MM.1S (cell line): ENCODE measurements around the gene OCRL.

ENCODE experiments used
- DNase-seq: peaks from one replicate; pipeline ENCODE4 v3.0.0-alpha.2; 2015
- H2AFZ ChIP-seq: fragments of 300-600 bp; sonication (generic); 2 replicates; pipeline ENCODE4 v1.6.0; 2016; ENCODE audit warnings: antibody characterized with exemption, low read length
- H3F3A ChIP-seq: fragments of 300-600 bp; sonication (generic); 2 replicates; pipeline ENCODE4 v1.6.1; 2016; ENCODE audit warnings: mild to moderate bottlenecking, antibody characterized with exemption, low read length, moderate library complexity, mixed read lengths; ENCODE audit not compliant: insufficient read depth
- H3K27ac ChIP-seq: fragments of 300-600 bp; sonication (generic); 2 replicates; pipeline ENCODE4 v1.5.1; 2016; ENCODE audit warnings: mild to moderate bottlenecking, low read length
- H3K27me3 ChIP-seq: fragments of 300-600 bp; sonication (generic); replicated peaks from 2 replicates; pipeline ENCODE4 v1.6.0; 2016; ENCODE audit warnings: low read length; ENCODE audit not compliant: insufficient read depth
- H3K36me3 ChIP-seq: fragments of 300-600 bp; sonication (generic); replicated peaks from 2 replicates; pipeline ENCODE4 v1.6.1; 2016; ENCODE audit warnings: mild to moderate bottlenecking, low read length, mixed read lengths; ENCODE audit not compliant: insufficient read depth
- H3K4me1 ChIP-seq: fragments of 300-600 bp; sonication (generic); 2 replicates; pipeline ENCODE4 v1.6.1; 2016; ENCODE audit warnings: low read length, mixed read lengths
- H3K4me2 ChIP-seq: fragments of 300-600 bp; sonication (generic); 2 replicates; pipeline ENCODE4 v1.6.0; 2016; ENCODE audit warnings: low read depth, low read length
- H3K4me3 ChIP-seq: fragments of 300-600 bp; sonication (generic); 2 replicates; pipeline ENCODE4 v1.5.1; 2016; ENCODE audit warnings: low read length, mixed read lengths
- H3K79me2 ChIP-seq: fragments of 300-600 bp; sonication (generic); 2 replicates; pipeline ENCODE4 v1.6.1; 2016; ENCODE audit warnings: mixed run types, low read length, mixed read lengths
- H3K9ac ChIP-seq: fragments of 300-600 bp; sonication (generic); 2 replicates; pipeline ENCODE4 v1.6.1; 2016; ENCODE audit warnings: low read length, mixed read lengths
- H3K9me2 ChIP-seq: fragments of 300-600 bp; sonication (generic); replicated peaks from 2 replicates; pipeline ENCODE4 v1.6.1; 2016; ENCODE audit warnings: mild to moderate bottlenecking, low read length, mixed read lengths; ENCODE audit not compliant: insufficient read depth
- H3K9me3 ChIP-seq: fragments of 300-600 bp; sonication (generic); replicated peaks from 2 replicates; pipeline ENCODE4 v1.6.1; 2016; ENCODE audit warnings: mild to moderate bottlenecking, low read length, mixed read lengths; ENCODE audit not compliant: insufficient read depth
- H4K20me1 ChIP-seq: fragments of 300-600 bp; sonication (generic); 2 replicates; pipeline ENCODE4 v1.6.1; 2016; ENCODE audit warnings: mild to moderate bottlenecking, low read length, moderate library complexity, mixed read lengths; ENCODE audit not compliant: insufficient read depth
- CTCF ChIP-seq: fragments of 300-600 bp; sonication (generic); IDR thresholded peaks from 2 replicates; pipeline ENCODE4 v1.5.1; 2016; ENCODE audit warnings: antibody characterized with exemption, low read length, mixed read lengths
- EZH2 ChIP-seq: fragments of 300-600 bp; sonication (generic); optimal IDR thresholded peaks from 2 replicates; pipeline ENCODE3; 2017; ENCODE audit warnings: low read depth, mild to moderate bottlenecking, antibody characterized with exemption, low read length, mixed read lengths
- EZH2phosphoT487 ChIP-seq: fragments of 300-600 bp; sonication (generic); IDR thresholded peaks from 2 replicates; pipeline ENCODE4 v1.6.1; 2018; ENCODE audit warnings: antibody characterized with exemption, low read length

Gene OCRL

GRCh38 chrX:129585167-129585566 is 45.1 kb downstream of the OCRL start:
- Histone ChIP-seq H3K79me2 (no peaks in the 10 kb centered on the region), H3K4me1 (no peaks in the 10 kb centered on the region), H3F3A (no peaks in the 10 kb centered on the region), H3K9ac (no peak overlapping the region), H3K36me3 (no peaks in the 10 kb centered on the region), H3K4me2 (no peak overlapping the region), H2AFZ (no peak overlapping the region), H3K4me3 (no peak overlapping the region), H4K20me1 (no peaks in the 10 kb centered on the region), H3K27ac (no peak overlapping the region), H3K27me3 (no peaks in the 10 kb centered on the region), H3K9me3 (no peaks in the 10 kb centered on the region), H3K9me2 (no peaks in the 10 kb centered on the region)
- no peak for TF ChIP-seq EZH2
- TF ChIP-seq CTCF = no peak
- no peak for TF ChIP-seq EZH2phosphoT487
- no peak for DNase-seq

- H3K4me2 ChIP-seq = no peak overlapping the region
- no peaks in the 10 kb centered on the region for H3F3A ChIP-seq
- no peak overlapping the region for H2AFZ ChIP-seq
- no peaks in the 10 kb centered on the region for H3K36me3 ChIP-seq
- H3K9ac ChIP-seq = no peak overlapping the region
- H3K27me3 ChIP-seq = no peaks in the 10 kb centered on the region
- no peak overlapping the region for H3K27ac ChIP-seq
- DNase-seq = no peak
- H3K4me3 ChIP-seq = no peak overlapping the region
- no peaks in the 10 kb centered on the region for H3K79me2 ChIP-seq
- no peak for TF ChIP-seq EZH2phosphoT487
- TF ChIP-seq CTCF = no peak
- TF ChIP-seq EZH2 = no peak
- H4K20me1 ChIP-seq = no peaks in the 10 kb centered on the region
- H3K9me3 ChIP-seq = no peaks in the 10 kb centered on the region
- H3K4me1 ChIP-seq = no peaks in the 10 kb centered on the region
- no peaks in the 10 kb centered on the region for H3K9me2 ChIP-seq
These were observed 45.6 kb downstream of the OCRL start for GRCh38 chrX:129585691-129586090.

GRCh38 chrX:129586446-129586845 is 46.4 kb downstream of the OCRL start:
- H3K4me3 ChIP-seq = no peak overlapping the region
- no peak for DNase-seq
- no peaks in the 10 kb centered on the region for H3K9me2 ChIP-seq
- H3K79me2 ChIP-seq = no peaks in the 10 kb centered on the region
- H3K36me3 ChIP-seq = no peaks in the 10 kb centered on the region
- no peaks in the 10 kb centered on the region for H3K27me3 ChIP-seq
- no peaks in the 10 kb centered on the region for H4K20me1 ChIP-seq
- no peak overlapping the region for H3K9ac ChIP-seq
- H2AFZ ChIP-seq = no peak overlapping the region
- H3K4me1 ChIP-seq = no peaks in the 10 kb centered on the region
- H3K4me2 ChIP-seq = no peak overlapping the region
- no peaks in the 10 kb centered on the region for H3K9me3 ChIP-seq
- TF ChIP-seq EZH2 (no peak), CTCF (no peak), EZH2phosphoT487 (no peak)
- H3F3A ChIP-seq = no peaks in the 10 kb centered on the region
- no peak overlapping the region for H3K27ac ChIP-seq
